Measurements from ENCODE around the gene INPP4B.

Gene INPP4B

GRCh38 chr4:142354041-142354440 is 492.1 kb downstream of the INPP4B start:
- Histone ChIP-seq H4K20me1 (ENCODE audit: insufficient read depth, low read length) (no peaks in the 10 kb centered on the region), H3K4me2 (ENCODE audit: low read length) (no peak overlapping the region), H3K9ac (ENCODE audit: low read length) (no peak overlapping the region), H3K79me2 (ENCODE audit: low read length) (no peaks in the 10 kb centered on the region), H3K27ac (ENCODE audit: low read length) (no peak overlapping the region), H3K4me1 (ENCODE audit: low read length) (peaks cover 4% of the 10 kb centered on the region), H2AFZ (ENCODE audit: low read depth, low read length) (no peak overlapping the region), H3K4me3 (ENCODE audit: low read length) (no peak overlapping the region), H3K36me3 (replicated peaks; ENCODE audit: low read depth, low read length) (no peaks in the 10 kb centered on the region), H3K9me3 (ENCODE audit: insufficient read depth, low read length) (no peaks in the 10 kb centered on the region), H3K27me3 (ENCODE audit: low read depth, low read length) (0 out of 2 replicates have a peak, but pooled peaks cover 5% of the 10 kb centered on the region)
- TF ChIP-seq EZH2phosphoT487 (IDR thresholded peaks at IDR 0.05; ENCODE audit: low read depth), result no peak
- TF ChIP-seq CTCF (IDR thresholded peaks at IDR 0.05; ENCODE audit: low read depth, low read length), result no peak

- no peaks in the 10 kb centered on the region for H4K20me1 ChIP-seq (ENCODE audit: insufficient read depth, low read length)
- H3K79me2 ChIP-seq (ENCODE audit: low read length), result no peaks in the 10 kb centered on the region
- H3K4me2 ChIP-seq (ENCODE audit: low read length), result peak overlapping the region; percentile 44
- H3K27me3 ChIP-seq (ENCODE audit: low read depth, low read length), result 0 out of 2 replicates have a peak, but pooled peaks cover 5% of the 10 kb centered on the region
- H3K4me1 ChIP-seq (ENCODE audit: low read length), result peaks cover 4% of the 10 kb centered on the region
- H3K9me3 ChIP-seq (ENCODE audit: insufficient read depth, low read length), result no peaks in the 10 kb centered on the region
- H3K36me3 ChIP-seq (replicated peaks; ENCODE audit: low read depth, low read length), result no peaks in the 10 kb centered on the region
- no peak for TF ChIP-seq EZH2phosphoT487 (IDR thresholded peaks at IDR 0.05; ENCODE audit: low read depth)
- TF ChIP-seq CTCF (IDR thresholded peaks at IDR 0.05; ENCODE audit: low read depth, low read length), result peak; percentile 98
- peak overlapping the region; percentile 10; the same call in 1 of the 2 replicates for H3K4me3 ChIP-seq (ENCODE audit: low read length)
- no peak overlapping the region for H3K27ac ChIP-seq (ENCODE audit: low read length)
- H3K9ac ChIP-seq (ENCODE audit: low read length), result no peak overlapping the region
- peak overlapping the region; percentile 48; the same call in 1 of the 2 replicates for H2AFZ ChIP-seq (ENCODE audit: low read depth, low read length)
These were observed 492.9 kb downstream of the INPP4B start for GRCh38 chr4:142353149-142353738.

- peak overlapping the region; percentile 48; the same call in 1 of the 2 replicates for H2AFZ ChIP-seq (ENCODE audit: low read depth, low read length)
- H3K79me2 ChIP-seq (ENCODE audit: low read length), result no peaks in the 10 kb centered on the region
- H3K27me3 ChIP-seq (ENCODE audit: low read depth, low read length), result 0 out of 2 replicates have a peak, but pooled peaks cover 5% of the 10 kb centered on the region
- peak overlapping the region; percentile 10; the same call in 1 of the 2 replicates for H3K4me3 ChIP-seq (ENCODE audit: low read length)
- H3K9ac ChIP-seq (ENCODE audit: low read length), result no peak overlapping the region
- no peaks in the 10 kb centered on the region for H3K9me3 ChIP-seq (ENCODE audit: insufficient read depth, low read length)
- peak overlapping the region; percentile 44 for H3K4me2 ChIP-seq (ENCODE audit: low read length)
- H3K4me1 ChIP-seq (ENCODE audit: low read length), result peaks cover 4% of the 10 kb centered on the region
- TF ChIP-seq EZH2phosphoT487 (IDR thresholded peaks at IDR 0.05; ENCODE audit: low read depth) (no peak), CTCF (IDR thresholded peaks at IDR 0.05; ENCODE audit: low read depth, low read length) (no peak)
- no peaks in the 10 kb centered on the region for H4K20me1 ChIP-seq (ENCODE audit: insufficient read depth, low read length)
- no peak overlapping the region for H3K27ac ChIP-seq (ENCODE audit: low read length)
- H3K36me3 ChIP-seq (replicated peaks; ENCODE audit: low read depth, low read length), result no peaks in the 10 kb centered on the region
These were observed 493.4 kb downstream of the INPP4B start for GRCh38 chr4:142352712-142353111.

- H4K20me1 ChIP-seq (ENCODE audit: insufficient read depth, low read length), result no peaks in the 10 kb centered on the region
- no peaks in the 10 kb centered on the region for H3K9me3 ChIP-seq (ENCODE audit: insufficient read depth, low read length)
- H3K79me2 ChIP-seq (ENCODE audit: low read length), result no peaks in the 10 kb centered on the region
- 0 out of 2 replicates have a peak, but pooled peaks cover 5% of the 10 kb centered on the region for H3K27me3 ChIP-seq (ENCODE audit: low read depth, low read length)
- no peak overlapping the region for H2AFZ ChIP-seq (ENCODE audit: low read depth, low read length)
- no peak for TF ChIP-seq EZH2phosphoT487 (IDR thresholded peaks at IDR 0.05; ENCODE audit: low read depth)
- no peak for TF ChIP-seq CTCF (IDR thresholded peaks at IDR 0.05; ENCODE audit: low read depth, low read length)
- peaks cover 4% of the 10 kb centered on the region for H3K4me1 ChIP-seq (ENCODE audit: low read length)
- H3K36me3 ChIP-seq (replicated peaks; ENCODE audit: low read depth, low read length), result no peaks in the 10 kb centered on the region
- H3K27ac ChIP-seq (ENCODE audit: low read length), result no peak overlapping the region
- no peak overlapping the region for H3K4me2 ChIP-seq (ENCODE audit: low read length)
- H3K4me3 ChIP-seq (ENCODE audit: low read length), result no peak overlapping the region
- H3K9ac ChIP-seq (ENCODE audit: low read length), result no peak overlapping the region
These were observed 494.1 kb downstream of the INPP4B start for GRCh38 chr4:142351958-142352357.
